B cell (primary cell): ENCODE results near the gene MPP1. TPM values are rescaled to one million over a fixed set of nuclear protein-coding genes. Genes with fewer than 3 reads are reported as not detected.

ENCODE experiments used
- ATAC-seq: fragments of 200-7000 bp; cut with Tn5 transposase; one replicate; pipeline ENCODE4 v1.10.0; 2021; ENCODE audit warnings: low read depth, mild to moderate bottlenecking, moderate number of reproducible peaks, moderate library complexity
- CTCF ChIA-PET: fragments of 350-600 bp; sonication (Branson Sonifier 250); formaldehyde crosslinking; loops from one replicate; lab custom pipeline; 2021; ENCODE audit warnings: antibody characterized with exemption, inconsistent platforms; lab: Charles Lee
- POLR2A ChIA-PET: fragments of 350-600 bp; sonication (Branson Sonifier 250); formaldehyde crosslinking; loops from one replicate; lab custom pipeline; 2021; ENCODE audit warnings: antibody characterized with exemption; lab: Charles Lee
- DNase-seq: peaks from one replicate; pipeline ENCODE4 v3.0.0; 2013
- H2AFZ ChIP-seq: 2 replicates; pipeline ENCODE4 v1.6.1; 2012; ENCODE audit warnings: mild to moderate bottlenecking, low read depth, low read length; ENCODE audit not compliant: insufficient read depth, poor library complexity, severe bottlenecking
- H3K27ac ChIP-seq, 2 donors: 1 replicate in 1 of 2; 2 replicates in 1 of 2; pipeline ENCODE4 v1.5.1; 2012 to 2013; ENCODE audit warnings: low read length in 2 of 2, mild to moderate bottlenecking in 2 of 2, moderate library complexity in 1 of 2
- H3K27me3 ChIP-seq, 4 experiments: fragments of 200-600 bp in 1 of 4; sonication (generic) in 1 of 4; replicated peaks in 1 of 4; 1 replicate in 2 of 4; 2 replicates in 2 of 4; pipeline versions ENCODE4 v1.6.1 to v1.7.0; 2013 to 2016; ENCODE audit warnings: low read length in 3 of 4, mild to moderate bottlenecking in 2 of 4, mixed read lengths in 1 of 4, moderate library complexity in 1 of 4; ENCODE audit not compliant: insufficient read depth in 4 of 4, control insufficient read depth in 3 of 4; ENCODE audit errors: control extremely low read depth in 1 of 4
- H3K36me3 ChIP-seq, 2 experiments: replicated peaks in 1 of 2; 1 replicate in 1 of 2; 2 replicates in 1 of 2; pipeline versions ENCODE4 v1.6.1 to v1.7.1; 2013; ENCODE audit warnings: low read length in 1 of 2; ENCODE audit not compliant: insufficient read depth in 2 of 2, control insufficient read depth in 1 of 2; ENCODE audit errors: control extremely low read depth in 1 of 2, extremely low read depth in 1 of 2
- H3K4me1 ChIP-seq, 2 donors: fragments of 200-600 bp in 1 of 2; sonication (generic) in 1 of 2; 1 replicate in 1 of 2; 2 replicates in 1 of 2; pipeline versions ENCODE4 v1.5.1 to v1.6.1; 2013 to 2017; ENCODE audit warnings: low read length in 2 of 2; ENCODE audit not compliant: control insufficient read depth in 2 of 2, insufficient read depth in 2 of 2
- H3K4me2 ChIP-seq: replicated peaks from 2 replicates; pipeline ENCODE3; 2012; ENCODE audit warnings: mild to moderate bottlenecking, low read depth, low read length; ENCODE audit not compliant: poor library complexity, severe bottlenecking
- H3K4me3 ChIP-seq, 5 experiments: fragments of 200-600 bp in 1 of 5; sonication (generic) in 1 of 5; 1 replicate in 3 of 5; 2 replicates in 2 of 5; pipeline versions ENCODE4 v1.5.1 to v1.7.0; 2011 to 2016; ENCODE audit warnings: low read length in 4 of 5, mild to moderate bottlenecking in 4 of 5, low read depth in 2 of 5, control low read depth in 1 of 5, moderate library complexity in 1 of 5; ENCODE audit not compliant: insufficient read depth in 1 of 5; ENCODE audit errors: control extremely low read depth in 1 of 5, extremely low read depth in 1 of 5
- H3K79me2 ChIP-seq: fragments of 200-600 bp; sonication (generic); one replicate; pipeline ENCODE4 v1.6.0; 2016; ENCODE audit warnings: low read length; ENCODE audit not compliant: control insufficient read depth, insufficient read depth
- H3K9ac ChIP-seq: fragments of 200-600 bp; sonication (generic); 2 replicates; pipeline ENCODE4 v1.6.1; 2017; ENCODE audit warnings: mild to moderate bottlenecking, low read length, moderate library complexity
- H3K9me3 ChIP-seq, 3 donors: one replicate each; pipeline versions ENCODE4 v1.6.1 to v1.7.1; 2013; ENCODE audit warnings: low read length in 2 of 3; ENCODE audit not compliant: control insufficient read depth in 2 of 3, insufficient read depth in 1 of 3; ENCODE audit errors: control extremely low read depth in 1 of 3
- H4K20me1 ChIP-seq: 2 replicates; pipeline ENCODE4 v1.6.0; 2012; ENCODE audit warnings: mild to moderate bottlenecking, low read length; ENCODE audit not compliant: insufficient read depth, control insufficient read depth, poor library complexity, severe bottlenecking
- H3K27ac Mint-ChIP-seq: one replicate; pipeline ENCODE4 v1.8.0; 2021; ENCODE audit warnings: mixed read lengths
- H3K27me3 Mint-ChIP-seq: one replicate; pipeline ENCODE4 v1.8.0; 2021; ENCODE audit warnings: mixed read lengths
- H3K4me1 Mint-ChIP-seq: one replicate; pipeline ENCODE4 v1.8.0; 2021; ENCODE audit warnings: mixed read lengths
- H3K4me3 Mint-ChIP-seq: one replicate; pipeline ENCODE4 v1.8.0; 2021; ENCODE audit warnings: mixed read lengths
- H3K9me3 Mint-ChIP-seq: one replicate; pipeline ENCODE4 v1.8.0; 2022; ENCODE audit warnings: mixed read lengths; ENCODE audit not compliant: insufficient read depth
- EZH2 ChIP-seq: IDR thresholded peaks from 2 replicates; pipeline ENCODE4 v1.6.1; 2012; ENCODE audit warnings: borderline replicate concordance, low read depth, mild to moderate bottlenecking, moderate library complexity, low read length; ENCODE audit not compliant: insufficient read depth, poor library complexity, severe bottlenecking
- WGBS: methylation state at CpG from one replicate; pipeline ENCODE4 v1.1.5; 2013; ENCODE audit warnings: missing lambda C conversion rate; ENCODE audit not compliant: insufficient coverage; 5-methylcytosine and 5-hydroxymethylcytosine counted together
- intact Hi-C: fragments of 100-400 bp; cut with micrococcal nuclease; formaldehyde crosslinking; loops from one replicate; pipeline ENCODE4 v1.10.0; 2022
- polyA plus RNA-seq: library from polyadenylated mRNA; depleted of rRNA; stranded (reverse); fragments of >200 nt; gene quantifications from 2 replicates; pipeline ENCODE4 v1.2.3, GENCODE V29; 2012
- total RNA-seq, 2 donors: library from RNA; stranded (reverse); fragments of 120-200 nt in 1 of 2; gene quantifications; 1 replicate in 1 of 2; 2 replicates in 1 of 2; pipeline versions ENCODE4 v1.2.3 to v1.2.4, GENCODE V29; 2013 to 2022
- TF ChIP-seq, protein P1 (sequence below): fragments of 200-600 bp; IDR thresholded peaks from one replicate; pipeline ENCODE4 v1.8.0; 2022; ENCODE audit warnings: antibody characterized with exemption, mild to moderate bottlenecking

MPP1 gene
- total and polyA plus RNA-seq, 2 donors (not counting 1 experiment from before 2014, with no cell fraction given): 5.0 to 7.7 TPM

DNA sequence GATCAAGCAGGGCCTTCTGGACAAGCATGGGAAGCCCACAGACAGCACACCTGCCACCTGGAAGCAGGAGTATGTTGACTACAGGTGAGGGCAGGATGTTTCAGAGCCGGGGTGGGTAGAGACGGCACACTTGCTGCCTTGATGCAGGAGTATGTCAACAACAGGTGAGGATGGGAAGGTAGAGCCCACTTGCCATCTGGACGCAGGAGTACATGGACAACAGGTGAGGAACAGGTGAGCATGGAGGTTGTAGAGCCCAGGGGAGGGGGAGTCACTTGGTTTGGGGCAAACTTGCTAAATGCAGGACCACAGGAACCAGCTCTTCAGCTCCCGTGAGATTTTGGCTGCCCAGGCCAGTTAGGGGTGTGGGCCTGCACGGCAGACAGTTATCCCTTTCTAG lies 30.7 kb downstream of the MPP1 start:
- no peaks in the 10 kb centered on the region for H3K79me2 ChIP-seq
- POLR2A ChIA-PET: no interaction called here
- H3K36me3 ChIP-seq: peaks cover 0 to 57% of the 10 kb centered on the region in 2 experiments
- Mint-ChIP-seq H3K4me1 (no peaks in the 10 kb centered on the region), H3K9me3 (no peaks in the 10 kb centered on the region), H3K27me3 (no peaks in the 10 kb centered on the region), H3K27ac (no peak overlapping the region), H3K4me3 (no peak overlapping the region)
- H2AFZ ChIP-seq: no peak overlapping the region
- CTCF ChIA-PET: no interaction called here
- ATAC-seq (no peak), DNase-seq (no peak)
- no peaks in the 10 kb centered on the region for H3K27me3 ChIP-seq
- WGBS: 100% methylated on average over 3 of the region's 5 CpGs
- no peaks in the 10 kb centered on the region for H3K4me1 ChIP-seq
- no peak overlapping the region for H3K4me2 ChIP-seq
- H4K20me1 ChIP-seq: no peaks in the 10 kb centered on the region
- intact Hi-C loops: no loop called here
- TF ChIP-seq, protein P1, sequence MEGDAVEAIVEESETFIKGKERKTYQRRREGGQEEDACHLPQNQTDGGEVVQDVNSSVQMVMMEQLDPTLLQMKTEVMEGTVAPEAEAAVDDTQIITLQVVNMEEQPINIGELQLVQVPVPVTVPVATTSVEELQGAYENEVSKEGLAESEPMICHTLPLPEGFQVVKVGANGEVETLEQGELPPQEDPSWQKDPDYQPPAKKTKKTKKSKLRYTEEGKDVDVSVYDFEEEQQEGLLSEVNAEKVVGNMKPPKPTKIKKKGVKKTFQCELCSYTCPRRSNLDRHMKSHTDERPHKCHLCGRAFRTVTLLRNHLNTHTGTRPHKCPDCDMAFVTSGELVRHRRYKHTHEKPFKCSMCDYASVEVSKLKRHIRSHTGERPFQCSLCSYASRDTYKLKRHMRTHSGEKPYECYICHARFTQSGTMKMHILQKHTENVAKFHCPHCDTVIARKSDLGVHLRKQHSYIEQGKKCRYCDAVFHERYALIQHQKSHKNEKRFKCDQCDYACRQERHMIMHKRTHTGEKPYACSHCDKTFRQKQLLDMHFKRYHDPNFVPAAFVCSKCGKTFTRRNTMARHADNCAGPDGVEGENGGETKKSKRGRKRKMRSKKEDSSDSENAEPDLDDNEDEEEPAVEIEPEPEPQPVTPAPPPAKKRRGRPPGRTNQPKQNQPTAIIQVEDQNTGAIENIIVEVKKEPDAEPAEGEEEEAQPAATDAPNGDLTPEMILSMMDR: no peak
- TF ChIP-seq EZH2: no peak
- no peak overlapping the region for H3K27ac ChIP-seq
- H3K4me3 ChIP-seq: no peak overlapping the region
- no peaks in the 10 kb centered on the region for H3K9me3 ChIP-seq
- H3K9ac ChIP-seq: no peak overlapping the region

DNA sequence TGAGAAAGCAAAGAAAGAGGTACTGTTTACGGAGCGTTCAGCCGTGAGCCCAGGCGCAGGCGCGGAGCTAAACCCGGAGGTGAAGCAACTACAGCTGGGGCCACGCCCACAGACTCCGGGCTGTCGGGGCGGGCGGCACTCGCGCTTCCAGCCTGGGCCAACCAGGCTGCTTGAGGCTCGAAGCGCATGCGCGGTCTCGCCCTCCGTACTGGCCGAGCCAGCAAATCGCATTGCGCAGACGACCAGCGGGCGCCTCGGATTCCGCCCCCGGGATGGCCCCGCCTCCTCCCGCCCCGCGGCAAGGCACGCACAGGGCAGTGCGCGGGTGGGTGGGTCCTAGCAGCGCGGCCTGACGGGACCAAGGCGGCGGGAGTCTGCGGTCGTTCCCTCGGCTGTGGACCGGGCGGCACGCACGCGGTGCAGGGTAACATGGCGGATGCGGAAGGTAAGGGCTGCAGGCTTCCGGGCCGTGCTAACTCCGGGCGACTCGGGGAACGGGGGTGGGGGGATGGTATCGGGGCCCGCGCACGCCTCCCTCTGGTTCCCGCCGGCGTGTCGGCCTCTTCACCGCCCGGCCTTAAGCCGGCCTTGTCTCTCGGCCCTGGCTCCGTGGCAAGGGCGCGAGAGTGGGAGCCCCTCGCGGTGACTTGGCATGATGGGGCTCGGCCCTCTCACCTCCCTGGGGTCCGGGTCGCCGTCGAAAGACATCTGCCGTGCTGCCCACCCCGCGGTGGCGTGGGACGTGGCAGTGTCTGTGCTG lies 42.6 kb downstream of the MPP1 start, which contains the start of gene DKC1:
DKC1 (plus strand) TSS at position 328 of the 760 bp plus-strand sequence; CDS start at position 430, 102 bp downstream.
- peak; percentile 96 for DNase-seq
- ATAC-seq: peak; percentile 87
- WGBS: under 1% methylated on average over 70 of the region's 84 CpGs
- Mint-ChIP-seq H3K27ac (peak within 1 kb of the TSS; percentile 93), H3K4me1 (peaks cover 16% of the 10 kb centered on the region), H3K4me3 (peak within 1 kb of the TSS; percentile 88), H3K9me3 (no peaks in the 10 kb centered on the region), H3K27me3 (no peaks in the 10 kb centered on the region)
- H3K4me3 ChIP-seq: peak within 1 kb of the TSS; percentile 55 to 65 (median 63)
- H3K4me1 ChIP-seq: peaks cover 8 to 13% of the 10 kb centered on the region in 2 donors
- no peaks in the 10 kb centered on the region for H4K20me1 ChIP-seq
- H3K27me3 ChIP-seq: no peaks in the 10 kb centered on the region
- peak within 1 kb of the TSS; percentile 77 for H3K4me2 ChIP-seq
- H3K79me2 ChIP-seq: peaks cover 17% of the 10 kb centered on the region
- intact Hi-C loops: loop anchor here (1.0 kb wide), 2 partner anchors 11 to 43 kb away; partner anchors contain the start of genes GAB3 and MPP1
- peak within 1 kb of the TSS; percentile 69 for H2AFZ ChIP-seq
- H3K27ac ChIP-seq: peak within 1 kb of the TSS; percentile 61 to 67
- peak within 1 kb of the TSS; percentile 61 for H3K9ac ChIP-seq
- H3K9me3 ChIP-seq: no peaks in the 10 kb centered on the region
- H3K36me3 ChIP-seq: peaks cover 0 to 22% of the 10 kb centered on the region in 2 experiments
- POLR2A ChIA-PET: interaction anchor here (1.3 to 2.0 kb wide), 3 partner anchors 11 to 14 kb away, joined by 4 to 8 read pairs (median 4); partner anchors contain the start of gene GAB3
- TF ChIP-seq EZH2: no peak
- TF ChIP-seq, protein P1: peak; percentile 25
- CTCF ChIA-PET: interaction anchor here (2.0 to 2.9 kb wide), 2 partner anchors 12 to 14 kb away, joined by 9 to 24 read pairs; partner anchors contain the start of gene GAB3
